ENCODE measurements around the gene SCIN.
"Not testable (repeated sequence)": the region's sequence is repeated elsewhere in the genome, so short reads cannot be mapped to it uniquely, and the experiment has no call there.

Gene SCIN

DNA sequence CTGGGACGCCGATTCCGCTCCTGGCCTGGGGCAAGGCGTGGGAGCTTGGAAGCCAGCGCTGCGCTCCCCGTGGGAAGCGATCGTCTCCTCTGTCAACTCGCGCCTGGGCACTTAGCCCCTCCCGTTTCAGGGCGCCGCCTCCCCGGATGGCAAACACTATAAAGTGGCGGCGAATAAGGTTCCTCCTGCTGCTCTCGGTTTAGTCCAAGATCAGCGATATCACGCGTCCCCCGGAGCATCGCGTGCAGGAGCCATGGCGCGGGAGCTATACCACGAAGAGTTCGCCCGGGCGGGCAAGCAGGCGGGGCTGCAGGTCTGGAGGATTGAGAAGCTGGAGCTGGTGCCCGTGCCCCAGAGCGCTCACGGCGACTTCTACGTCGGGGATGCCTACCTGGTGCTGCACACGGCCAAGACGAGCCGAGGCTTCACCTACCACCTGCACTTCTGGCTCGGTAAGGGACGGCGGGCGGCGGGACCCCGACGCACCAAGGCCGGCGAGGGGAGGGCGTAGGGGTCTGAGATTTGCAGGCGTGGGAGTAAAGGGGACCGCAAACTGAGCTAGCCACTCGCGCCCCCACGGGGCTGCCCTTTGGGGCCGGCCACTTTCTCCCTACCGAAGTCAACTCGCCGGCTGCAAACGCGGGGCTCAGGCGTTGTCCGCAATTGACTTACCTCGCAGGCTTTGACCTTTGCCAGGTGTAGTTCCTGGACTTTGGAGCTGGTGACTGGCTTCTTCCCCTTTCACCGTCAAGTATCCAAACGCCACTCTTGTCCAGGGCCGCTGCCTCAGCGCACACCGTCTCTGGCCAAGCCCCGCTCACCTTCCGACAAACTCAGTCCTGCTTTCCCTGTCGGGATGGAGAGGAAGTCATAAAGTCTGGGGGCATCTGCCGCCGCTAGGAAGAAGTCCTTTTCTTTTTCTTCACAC is at the start of gene SCIN:
Gene SCIN, plus strand, starts transcription at position 187 of the 928 bp plus-strand sequence. Its CDS starts 67 bp downstream, at position 254.
- no peak for DNase-seq

DNA sequence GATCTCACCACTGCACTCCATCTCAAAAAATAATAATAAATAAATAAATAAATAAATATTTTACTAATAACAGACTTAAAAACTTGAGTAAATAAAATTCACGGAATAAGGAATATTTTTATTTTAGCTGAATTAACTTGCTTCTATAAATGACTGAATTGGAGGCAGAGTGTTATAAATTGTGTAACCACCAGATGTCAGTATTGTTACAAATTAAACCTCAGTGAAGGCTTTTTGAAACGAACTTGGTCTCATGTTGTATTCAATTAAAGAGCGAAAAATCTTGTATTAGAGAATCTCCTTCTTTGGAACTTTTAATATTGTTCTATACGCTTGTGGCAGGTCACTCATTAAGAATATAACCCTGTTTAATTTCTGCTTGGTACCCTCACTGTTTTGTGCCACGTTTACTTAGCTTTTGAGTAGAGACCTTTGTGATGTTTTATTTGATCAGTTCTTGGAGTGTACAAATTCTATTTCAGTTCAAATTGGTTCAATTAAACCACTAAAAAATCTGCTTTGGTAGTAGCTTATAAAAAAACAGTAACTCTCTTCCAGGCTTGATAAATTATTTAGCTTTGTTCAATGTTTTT is 45.6 kb upstream of the SCIN start:
- DNase-seq, result peak; percentile 66

- DNase-seq, result not testable (repeated sequence)
These were observed 43.8 kb upstream of the SCIN start for GRCh38 chr7:12526693-12527092.

- not testable (repeated sequence) for DNase-seq
These were observed 42.9 kb upstream of the SCIN start for GRCh38 chr7:12527670-12528069.

DNA sequence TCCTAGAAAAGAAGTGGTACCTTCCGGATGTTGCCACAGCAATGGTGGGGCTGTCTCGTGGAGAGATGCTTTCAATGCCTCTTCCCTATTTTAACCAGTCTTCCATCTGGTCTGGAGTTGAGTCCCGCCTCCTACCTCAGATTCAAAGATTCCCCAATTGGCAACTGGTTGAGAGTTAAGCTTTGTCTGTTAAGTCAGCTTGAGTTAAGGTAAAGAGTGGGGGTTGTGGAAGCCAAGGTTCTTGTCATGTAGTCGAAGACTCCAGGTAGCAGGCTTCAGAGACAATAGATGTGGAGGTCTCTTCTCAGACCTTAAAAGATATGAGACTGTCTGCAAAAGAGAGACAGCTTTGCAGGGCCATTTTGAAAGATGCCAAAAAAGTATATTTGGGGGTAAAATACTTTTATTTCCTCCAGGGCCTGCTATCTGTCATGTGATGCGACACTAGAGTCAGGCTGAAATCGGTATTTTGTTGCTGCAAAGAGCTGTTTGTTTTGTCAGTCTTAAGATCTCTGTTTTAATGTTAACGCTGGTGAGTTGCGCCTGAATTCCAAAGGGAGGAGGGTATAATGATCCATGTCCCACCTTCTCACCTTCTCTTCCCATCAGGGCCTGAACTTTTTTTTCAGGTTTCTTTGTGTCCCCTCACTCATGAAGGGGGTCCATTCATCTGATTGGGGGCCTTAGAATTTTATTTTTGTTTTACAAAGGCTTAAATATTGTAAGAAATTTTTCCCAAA is 40.4 kb upstream of the SCIN start:
- DNase-seq, result no peak

DNA sequence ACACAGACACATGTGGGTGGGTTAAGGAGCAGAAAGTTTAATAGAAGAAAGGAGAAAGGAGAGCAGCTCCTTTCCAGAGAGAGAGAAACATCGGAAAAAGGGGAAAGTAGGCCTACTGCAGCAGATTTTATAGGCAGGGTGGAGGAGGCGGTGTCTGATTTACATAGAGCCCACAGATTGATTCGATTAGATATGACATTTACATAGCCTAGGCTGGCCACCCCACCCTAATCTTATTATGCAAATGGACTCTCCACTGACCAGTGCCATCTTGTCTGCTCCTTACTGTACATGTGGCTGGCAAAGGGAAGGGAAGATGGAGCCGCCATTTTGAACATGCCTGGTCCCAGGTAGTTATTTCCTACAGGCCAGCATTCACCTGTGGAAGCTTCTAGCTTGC is 38.7 kb upstream of the SCIN start:
- no peak for DNase-seq

- no peak for DNase-seq
These were observed 36.5 kb upstream of the SCIN start for GRCh38 chr7:12534046-12534445.

- DNase-seq, result no peak
These were observed 30.8 kb upstream of the SCIN start for GRCh38 chr7:12539681-12540080.

GRCh38 chr7:12540850-12541249 is 29.7 kb upstream of the SCIN start:
- no peak for DNase-seq

DNA sequence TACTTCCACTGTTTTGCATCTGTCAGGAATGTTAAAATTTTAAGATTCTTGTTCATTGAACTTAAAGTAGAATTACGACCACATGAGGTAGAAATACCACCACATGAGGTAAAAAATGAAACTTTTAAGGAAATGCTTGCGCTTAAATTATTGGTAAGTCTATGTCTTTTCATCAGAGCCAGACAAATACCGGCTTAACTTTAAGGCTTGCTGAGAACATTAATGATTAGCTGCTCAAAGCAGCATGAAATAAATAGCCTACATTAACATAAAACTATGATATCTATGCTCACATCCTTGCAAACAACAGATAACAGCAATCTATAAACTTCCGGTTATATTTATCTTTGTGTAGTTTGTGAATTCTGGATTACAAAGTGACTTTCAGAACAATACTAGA is 26.9 kb upstream of the SCIN start:
- DNase-seq, result no peak

GRCh38 chr7:12549106-12549505 is 21.4 kb upstream of the SCIN start:
- no peak for DNase-seq

- DNase-seq, result no peak
These were observed 19.6 kb upstream of the SCIN start for GRCh38 chr7:12550956-12551355.

- no peak for DNase-seq
These were observed 17.6 kb upstream of the SCIN start for GRCh38 chr7:12552876-12553275.

DNA sequence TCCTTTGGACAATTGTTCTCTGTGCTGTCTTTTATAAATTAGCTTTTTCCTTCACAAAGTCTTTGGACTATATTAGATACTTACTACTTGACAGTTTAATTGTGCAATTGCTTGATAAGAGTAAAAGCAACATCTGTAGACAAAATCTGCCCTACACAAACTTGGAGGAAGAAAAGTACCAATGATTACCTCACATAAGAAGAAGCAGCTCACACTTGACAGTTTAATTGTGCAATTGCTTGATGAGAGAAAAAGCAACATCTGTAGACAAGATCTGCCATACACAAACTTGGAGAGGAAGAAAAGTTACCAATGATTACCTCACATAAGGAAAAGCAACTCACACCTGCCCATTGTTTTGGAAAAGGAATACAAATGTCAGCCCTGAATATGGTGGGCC is 17.1 kb upstream of the SCIN start:
- DNase-seq, result no peak

GRCh38 chr7:12554351-12554750 is 16.2 kb upstream of the SCIN start:
- no peak for DNase-seq

DNA sequence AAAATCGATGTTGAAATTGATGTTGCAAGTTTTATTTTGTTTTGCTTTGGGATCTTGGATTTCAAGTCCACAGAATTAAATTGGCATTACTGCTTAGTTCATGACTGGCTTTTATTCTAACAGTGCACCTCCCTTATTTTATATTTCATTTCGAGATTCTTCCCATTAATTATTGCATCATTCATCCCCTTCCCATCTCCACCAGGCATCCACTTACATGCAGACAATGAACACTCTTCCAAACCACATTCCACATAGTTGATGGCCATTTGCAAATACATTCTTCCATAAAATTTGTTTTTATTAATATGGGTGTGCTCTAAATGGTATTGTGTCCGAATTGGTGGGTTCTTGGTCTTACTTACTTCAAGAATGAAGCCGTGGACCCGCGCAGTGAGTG is 15.6 kb upstream of the SCIN start:
- DNase-seq, result no peak

- not testable (repeated sequence) for DNase-seq
These were observed 14.8 kb upstream of the SCIN start for GRCh38 chr7:12555695-12556094.

- DNase-seq, result not testable (repeated sequence)
These were observed 14.3 kb upstream of the SCIN start for GRCh38 chr7:12556139-12556792.

DNA sequence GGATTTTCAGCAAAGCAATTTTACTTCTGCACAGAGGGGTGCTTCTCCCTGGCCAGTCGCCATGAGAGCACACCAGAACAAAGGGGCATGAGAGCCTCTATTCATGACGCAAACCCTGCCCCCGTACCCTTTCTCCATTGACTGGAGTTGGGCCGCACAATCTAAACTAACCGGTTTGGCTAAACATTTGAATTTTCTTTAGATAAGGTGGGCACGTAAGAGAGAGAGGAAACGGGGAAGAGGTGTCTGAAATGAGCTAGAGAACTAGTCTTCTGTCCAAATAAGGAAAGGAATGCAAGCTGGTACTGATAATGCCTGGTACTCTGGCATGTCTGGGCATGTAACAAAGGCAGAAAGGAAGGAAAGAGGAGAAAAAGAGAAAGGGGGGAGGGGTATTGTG is 13.2 kb upstream of the SCIN start:
- no peak for DNase-seq

GRCh38 chr7:12564996-12565764 is 5.3 kb upstream of the SCIN start:
- no peak for DNase-seq

DNA sequence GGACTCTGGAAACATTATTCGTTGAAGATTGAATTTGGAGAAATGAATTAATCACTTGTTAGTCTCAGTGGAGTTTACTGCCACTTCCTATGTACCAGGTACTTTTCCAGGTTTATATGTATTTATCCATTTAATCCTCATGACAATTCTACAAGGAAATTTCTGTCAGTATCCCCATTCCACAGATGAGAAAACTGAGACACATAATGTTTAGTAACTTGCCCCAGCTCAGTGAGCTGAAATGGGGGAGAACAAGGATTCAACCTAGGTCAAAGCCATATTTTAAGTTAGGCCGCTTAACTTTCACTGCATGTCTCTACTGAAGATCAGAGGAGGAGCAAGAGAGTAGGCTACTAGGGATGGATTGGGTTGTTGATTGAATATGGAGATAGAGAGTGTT is 4.6 kb upstream of the SCIN start:
- DNase-seq, result no peak

DNA sequence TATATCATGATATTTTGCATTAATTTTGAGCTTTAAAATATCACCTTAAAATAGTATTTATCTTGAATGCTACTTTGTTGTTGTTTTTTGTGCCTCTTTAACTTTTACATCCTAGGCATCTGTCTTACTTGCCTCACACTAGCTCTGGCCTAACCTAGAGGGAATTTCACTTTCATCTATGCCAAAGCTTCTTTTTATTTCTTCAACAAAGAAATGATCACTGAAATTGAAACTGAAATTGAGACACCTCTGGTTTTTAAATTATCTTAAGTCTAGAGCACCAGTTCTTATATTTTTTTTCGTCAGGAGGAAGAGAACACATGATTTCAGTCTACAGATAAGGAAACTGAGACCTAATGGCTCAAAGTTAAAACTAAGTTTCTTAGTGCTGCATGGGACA is 3.5 kb upstream of the SCIN start:
- DNase-seq, result no peak
